Fibroblast of lung (primary cell): ENCODE results near the gene IL10RA. TPM values are rescaled to one million over a fixed set of nuclear protein-coding genes. Genes with fewer than 3 reads are reported as not detected.

Experiments used
- DNase-seq, 2 donors: peaks; one replicate each; pipeline versions ENCODE4 v3.0.0 to v3.0.0-alpha.2; 2010; ENCODE audit warnings: low read depth in 2 of 2
- H2AFZ ChIP-seq: 2 replicates; pipeline ENCODE4 v1.5.1; 2012; ENCODE audit warnings: low read length, control low read depth, inconsistent platforms
- H3K27ac ChIP-seq: 2 replicates; pipeline ENCODE4 v1.5.1; 2011; ENCODE audit warnings: low read length, control low read depth; ENCODE audit not compliant: insufficient read depth
- H3K27me3 ChIP-seq: 2 replicates; pipeline ENCODE4 v1.5.1; 2011; ENCODE audit warnings: mild to moderate bottlenecking, low read length; ENCODE audit not compliant: control insufficient read depth, insufficient read depth
- H3K36me3 ChIP-seq: 2 replicates; pipeline ENCODE4 v1.5.1; 2011; ENCODE audit warnings: low read length; ENCODE audit not compliant: control insufficient read depth, insufficient read depth
- H3K4me1 ChIP-seq: 2 replicates; pipeline ENCODE4 v1.5.1; 2011; ENCODE audit warnings: low read length; ENCODE audit not compliant: control insufficient read depth, insufficient read depth; ENCODE audit errors: extremely low read depth
- H3K4me2 ChIP-seq: 2 replicates; pipeline ENCODE4 v1.5.1; 2011; ENCODE audit warnings: low read length, control low read depth; ENCODE audit not compliant: insufficient read depth; ENCODE audit errors: extremely low read depth
- H3K4me3 ChIP-seq, 4 experiments: fragments of 200-600 bp in 1 of 4; sonication (generic) in 1 of 4; replicated peaks in 1 of 4; 2 replicates each; pipeline ENCODE4 v1.5.1; 2011 to 2016; ENCODE audit warnings: low read length in 4 of 4, low read depth in 3 of 4, mild to moderate bottlenecking in 3 of 4, control low read depth in 2 of 4, inconsistent platforms in 1 of 4, mixed read lengths in 1 of 4; ENCODE audit not compliant: insufficient read depth in 1 of 4; ENCODE audit errors: control extremely low read depth in 1 of 4
- H3K79me2 ChIP-seq: 2 replicates; pipeline ENCODE4 v1.5.1; 2012; ENCODE audit warnings: mild to moderate bottlenecking, low read length, inconsistent platforms; ENCODE audit not compliant: control insufficient read depth, insufficient read depth
- H3K9ac ChIP-seq: 2 replicates; pipeline ENCODE4 v1.5.1; 2011; ENCODE audit warnings: mild to moderate bottlenecking, low read length, control low read depth; ENCODE audit not compliant: insufficient read depth
- H3K9me3 ChIP-seq: 2 replicates; pipeline ENCODE4 v1.5.1; 2012; ENCODE audit warnings: low read depth, low read length; ENCODE audit not compliant: control insufficient read depth, insufficient read depth
- H4K20me1 ChIP-seq: 2 replicates; pipeline ENCODE4 v1.5.1; 2011; ENCODE audit warnings: low read length; ENCODE audit not compliant: control insufficient read depth, insufficient read depth; ENCODE audit errors: extremely low read depth
- CTCF ChIP-seq, 2 donors: IDR thresholded peaks in 1 of 2; conservative IDR thresholded peaks in 1 of 2; 1 replicate in 1 of 2; 2 replicates in 1 of 2; pipeline ENCODE4 v1.5.1; 2011 to 2012; ENCODE audit warnings: low read length in 2 of 2, control low read depth in 1 of 2, inconsistent platforms in 1 of 2, low read depth in 1 of 2, mild to moderate bottlenecking in 1 of 2
- EZH2 ChIP-seq: IDR thresholded peaks from 2 replicates; pipeline ENCODE4 v1.5.1; 2012; ENCODE audit warnings: low read length, control low read depth, mild to moderate bottlenecking; ENCODE audit errors: missing control alignments
- polyA plus RNA-seq, 2 donors: library from polyadenylated mRNA; depleted of rRNA in 1 of 2; stranded (reverse) in 1 of 2; unstranded in 1 of 2; fragments of >200 nt; gene quantifications; 2 replicates each; pipeline ENCODE4 v1.2.1, GENCODE V29; 2011 to 2012; ENCODE audit warnings: missing spikeins in 1 of 2
- total RNA-seq: library from RNA; depleted of rRNA; stranded (reverse); fragments of >200 nt; gene quantifications from 2 replicates; pipeline ENCODE4 v1.2.1, GENCODE V29; 2014

IL10RA gene
- total and polyA plus RNA-seq, 2 donors (not counting 1 experiment from before 2014, with no cell fraction given): 0.17 TPM; not detected in 1

- DNase-seq: no peak
- no peaks in the 10 kb centered on the region for H3K9me3 ChIP-seq
- no peak overlapping the region for H3K9ac ChIP-seq
- H3K4me1 ChIP-seq: no peaks in the 10 kb centered on the region
- H3K27ac ChIP-seq: no peak overlapping the region
- H2AFZ ChIP-seq: no peak overlapping the region
- H3K27me3 ChIP-seq: no peaks in the 10 kb centered on the region
- no peaks in the 10 kb centered on the region for H3K36me3 ChIP-seq
- no peaks in the 10 kb centered on the region for H4K20me1 ChIP-seq
- H3K4me3 ChIP-seq: no peak overlapping the region
- no peak for TF ChIP-seq CTCF (conservative IDR thresholded peaks at IDR 0.05 in 1 of 2, IDR thresholded peaks at IDR 0.05 in 1 of 2; ENCODE audit: low read depth in 1 of 2, low read length in 2 of 2)
- no peak for TF ChIP-seq EZH2
- H3K4me2 ChIP-seq: no peak overlapping the region
- no peaks in the 10 kb centered on the region for H3K79me2 ChIP-seq
These were observed 23.4 kb upstream of the IL10RA start for GRCh38 chr11:117962826-117963225.

- Histone ChIP-seq H3K79me2 (no peaks in the 10 kb centered on the region), H3K9ac (no peak overlapping the region), H3K36me3 (no peaks in the 10 kb centered on the region), H2AFZ (no peak overlapping the region), H3K9me3 (no peaks in the 10 kb centered on the region), H3K4me1 (no peaks in the 10 kb centered on the region), H3K27me3 (no peaks in the 10 kb centered on the region), H3K27ac (no peak overlapping the region), H3K4me2 (no peak overlapping the region), H3K4me3 (no peak overlapping the region), H4K20me1 (no peaks in the 10 kb centered on the region)
- no peak for TF ChIP-seq EZH2
- TF ChIP-seq CTCF (conservative IDR thresholded peaks at IDR 0.05 in 1 of 2, IDR thresholded peaks at IDR 0.05 in 1 of 2; ENCODE audit: low read depth in 1 of 2, low read length in 2 of 2): no peak
- no peak for DNase-seq
These were observed 19.3 kb upstream of the IL10RA start for GRCh38 chr11:117966908-117967307.

- Histone ChIP-seq H3K9ac (no peak overlapping the region), H3K4me1 (no peaks in the 10 kb centered on the region), H3K4me2 (no peak overlapping the region), H3K36me3 (no peaks in the 10 kb centered on the region), H3K27me3 (no peaks in the 10 kb centered on the region), H3K79me2 (no peaks in the 10 kb centered on the region), H3K9me3 (no peaks in the 10 kb centered on the region), H3K27ac (no peak overlapping the region), H2AFZ (no peak overlapping the region), H3K4me3 (no peak overlapping the region), H4K20me1 (no peaks in the 10 kb centered on the region)
- TF ChIP-seq CTCF (conservative IDR thresholded peaks at IDR 0.05 in 1 of 2, IDR thresholded peaks at IDR 0.05 in 1 of 2; ENCODE audit: low read depth in 1 of 2, low read length in 2 of 2) (no peak), EZH2 (no peak)
- DNase-seq: no peak
These were observed 16.8 kb upstream of the IL10RA start for GRCh38 chr11:117969160-117969991.
